GM21576 (cell line): Measurements from ENCODE around the gene IFT122.
A peak's percentile ranks its signal among the peaks of the same experiment; 100 is the strongest.

Experiments
- ATAC-seq: cut with Tn5 transposase; IDR thresholded peaks from one replicate; pipeline ENCODE4 v1.9.1; 2021; ENCODE audit warnings: mild to moderate bottlenecking, moderate library complexity; ENCODE audit not compliant: unreplicated experiment

The IFT122 gene

GRCh38 chr3:129415830-129416229, 24.2 kb upstream of the IFT122 start:
- no peak for ATAC-seq

GRCh38 chr3:129416415-129416814, 23.6 kb upstream of the IFT122 start:
- ATAC-seq: no peak

GRCh38 chr3:129417326-129417725, 22.7 kb upstream of the IFT122 start:
- ATAC-seq: no peak

- ATAC-seq: no peak
These were observed 21.7 kb upstream of the IFT122 start for GRCh38 chr3:129418041-129418973.

GRCh38 chr3:129419476-129419875, 20.5 kb upstream of the IFT122 start:
- ATAC-seq: no peak

- ATAC-seq: no peak
These were observed 18.7 kb upstream of the IFT122 start for GRCh38 chr3:129421236-129421883.

GRCh38 chr3:129421988-129422745, 17.9 kb upstream of the IFT122 start:
- no peak for ATAC-seq

- no peak for ATAC-seq
These were observed 17.1 kb upstream of the IFT122 start for GRCh38 chr3:129422897-129423296.

- peak; percentile 72 for ATAC-seq
These were observed 15.7 kb upstream of the IFT122 start for GRCh38 chr3:129424185-129424841.

- no peak for ATAC-seq
These were observed 14.8 kb upstream of the IFT122 start for GRCh38 chr3:129425213-129425612.

GRCh38 chr3:129425619-129426018, 14.4 kb upstream of the IFT122 start:
- ATAC-seq: no peak

GRCh38 chr3:129428007-129428375, 12.0 kb upstream of the IFT122 start:
- ATAC-seq: no peak

GRCh38 chr3:129428376-129429079, 11.5 kb upstream of the IFT122 start, which contains the start of gene EFCAB12:
Gene EFCAB12, minus strand, starts transcription at chr3:129428636. Its CDS starts 148 bp downstream, at chr3:129428488.
- ATAC-seq: peak; percentile 84

- no peak for ATAC-seq
These were observed 11.0 kb upstream of the IFT122 start for GRCh38 chr3:129429080-129429451.

- no peak for ATAC-seq
These were observed 10.4 kb upstream of the IFT122 start for GRCh38 chr3:129429602-129430001.

- ATAC-seq: no peak
These were observed 8.0 kb upstream of the IFT122 start for GRCh38 chr3:129432036-129432435.

- no peak for ATAC-seq
These were observed 7.4 kb upstream of the IFT122 start for GRCh38 chr3:129432671-129433070.

- ATAC-seq: no peak
These were observed 6.5 kb upstream of the IFT122 start for GRCh38 chr3:129433565-129433964.

GRCh38 chr3:129434140-129434539, 5.9 kb upstream of the IFT122 start:
- ATAC-seq: no peak

GRCh38 chr3:129435367-129435766, 4.7 kb upstream of the IFT122 start:
- no peak for ATAC-seq
